ENCODE data around the gene ALDH1A1. TPM values are rescaled to one million over a fixed set of nuclear protein-coding genes. Genes with fewer than 3 reads are reported as not detected.
A peak's percentile ranks its signal among the peaks of the same experiment; 100 is the strongest.

The ALDH1A1 gene
- total and polyA plus RNA-seq, 3 donors from 2014 or later, result 307 to 474 (median 337) TPM

DNA sequence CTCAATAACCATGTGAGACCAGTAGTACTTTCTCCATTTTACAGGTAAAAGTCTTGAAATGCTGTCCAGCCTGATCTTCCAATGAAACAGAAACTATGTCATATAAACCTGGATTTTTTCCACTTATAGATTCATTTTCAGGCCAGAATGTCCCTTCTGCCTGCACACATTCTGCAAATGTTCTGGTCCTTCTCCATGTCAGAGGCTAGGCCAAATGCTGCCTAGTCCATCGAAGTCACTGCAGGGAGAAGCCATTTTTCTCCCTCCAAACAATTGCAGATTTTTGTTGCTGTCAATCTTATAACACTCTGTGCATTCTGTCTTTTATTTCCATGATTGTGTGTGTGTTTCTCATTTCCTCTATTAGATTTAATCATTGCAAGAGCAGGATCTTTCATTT lies 59.4 kb downstream of the ALDH1A1 start:
- intact Hi-C loops (cut with DNase I; ENCODE audit: low total_unique reads), result no loop called here
- no peak for DNase-seq
- H3K4me3 ChIP-seq, result no peak overlapping the region
- WGBS, 2 donors, result 88 to 90% methylated on average over 1 of the region's 1 CpG
- H3K36me3 ChIP-seq (ENCODE audit: low read depth, missing control alignments), result no peaks in the 10 kb centered on the region
- H3K27ac ChIP-seq, result no peak overlapping the region
- TF ChIP-seq, protein P1, sequence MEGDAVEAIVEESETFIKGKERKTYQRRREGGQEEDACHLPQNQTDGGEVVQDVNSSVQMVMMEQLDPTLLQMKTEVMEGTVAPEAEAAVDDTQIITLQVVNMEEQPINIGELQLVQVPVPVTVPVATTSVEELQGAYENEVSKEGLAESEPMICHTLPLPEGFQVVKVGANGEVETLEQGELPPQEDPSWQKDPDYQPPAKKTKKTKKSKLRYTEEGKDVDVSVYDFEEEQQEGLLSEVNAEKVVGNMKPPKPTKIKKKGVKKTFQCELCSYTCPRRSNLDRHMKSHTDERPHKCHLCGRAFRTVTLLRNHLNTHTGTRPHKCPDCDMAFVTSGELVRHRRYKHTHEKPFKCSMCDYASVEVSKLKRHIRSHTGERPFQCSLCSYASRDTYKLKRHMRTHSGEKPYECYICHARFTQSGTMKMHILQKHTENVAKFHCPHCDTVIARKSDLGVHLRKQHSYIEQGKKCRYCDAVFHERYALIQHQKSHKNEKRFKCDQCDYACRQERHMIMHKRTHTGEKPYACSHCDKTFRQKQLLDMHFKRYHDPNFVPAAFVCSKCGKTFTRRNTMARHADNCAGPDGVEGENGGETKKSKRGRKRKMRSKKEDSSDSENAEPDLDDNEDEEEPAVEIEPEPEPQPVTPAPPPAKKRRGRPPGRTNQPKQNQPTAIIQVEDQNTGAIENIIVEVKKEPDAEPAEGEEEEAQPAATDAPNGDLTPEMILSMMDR (IDR thresholded peaks at IDR 0.05), result no peak
- TF ChIP-seq POLR2A (IDR thresholded peaks at IDR 0.05), result no peak
- no peaks in the 10 kb centered on the region for H3K4me1 ChIP-seq
- H3K9me3 ChIP-seq, result no peaks in the 10 kb centered on the region
- no peaks in the 10 kb centered on the region for H3K27me3 ChIP-seq

DNA sequence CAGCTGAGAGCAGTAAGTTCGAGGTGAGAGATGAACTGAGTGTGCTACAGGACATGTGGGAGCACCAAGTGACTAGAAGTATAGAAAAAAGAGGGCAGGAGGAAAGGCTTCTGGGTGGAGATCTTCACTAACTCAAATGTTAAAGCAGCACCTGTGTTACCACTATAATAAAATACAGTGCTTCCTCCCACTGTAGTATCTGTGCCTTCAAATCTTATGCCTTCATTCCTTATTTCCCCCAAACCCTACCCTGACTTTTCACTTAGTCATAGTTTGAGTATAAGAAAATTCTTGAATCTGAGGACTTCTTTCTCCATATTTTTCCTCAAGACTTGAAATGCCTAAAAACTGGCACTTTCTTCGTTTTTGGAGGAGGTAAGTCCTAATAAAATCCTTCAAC lies 61.8 kb downstream of the ALDH1A1 start:
- Histone ChIP-seq H3K27me3 (no peaks in the 10 kb centered on the region), H3K36me3 (ENCODE audit: low read depth, missing control alignments) (no peaks in the 10 kb centered on the region), H3K4me3 (no peak overlapping the region), H3K9me3 (no peaks in the 10 kb centered on the region), H3K27ac (peak overlapping the region; percentile 20 to 45), H3K4me1 (no peaks in the 10 kb centered on the region)
- 67 to 69% methylated on average over 2 of the region's 2 CpGs for WGBS, 2 donors
- intact Hi-C loops (cut with DNase I; ENCODE audit: low total_unique reads), result no loop called here
- DNase-seq, result no peak
- TF ChIP-seq, protein P1 (IDR thresholded peaks at IDR 0.05), result no peak
- no peak for TF ChIP-seq POLR2A (IDR thresholded peaks at IDR 0.05)

DNA sequence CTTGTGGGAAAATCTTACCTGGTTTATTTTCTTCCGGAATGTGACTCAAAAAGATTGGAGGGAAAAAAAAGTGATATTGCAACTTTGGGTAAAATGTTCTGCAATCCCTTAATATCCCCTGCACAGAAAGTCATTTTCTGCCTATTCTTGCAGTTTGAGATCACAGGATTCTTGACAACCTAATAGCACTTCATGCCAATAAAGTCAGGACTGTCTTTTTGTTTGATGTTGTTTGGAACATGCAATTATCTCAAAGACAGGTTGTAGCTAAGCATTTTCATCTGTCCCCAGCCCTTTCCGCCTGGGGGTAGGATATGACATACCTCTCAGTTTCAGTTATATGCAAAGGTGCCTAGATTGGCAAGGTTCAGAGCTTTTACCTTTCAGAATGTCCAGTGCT lies 63.9 kb downstream of the ALDH1A1 start:
- intact Hi-C loops (cut with DNase I; ENCODE audit: low total_unique reads), result no loop called here
- Histone ChIP-seq H3K27me3 (no peaks in the 10 kb centered on the region), H3K4me1 (no peaks in the 10 kb centered on the region), H3K36me3 (ENCODE audit: low read depth, missing control alignments) (no peaks in the 10 kb centered on the region), H3K4me3 (no peak overlapping the region), H3K27ac (no peak overlapping the region), H3K9me3 (no peaks in the 10 kb centered on the region)
- DNase-seq, result no peak
- no peak for TF ChIP-seq POLR2A (IDR thresholded peaks at IDR 0.05)
- TF ChIP-seq, protein P1 (IDR thresholded peaks at IDR 0.05), result no peak
- WGBS, 2 donors, result 91 to 94% methylated on average over 2 of the region's 2 CpGs

DNA sequence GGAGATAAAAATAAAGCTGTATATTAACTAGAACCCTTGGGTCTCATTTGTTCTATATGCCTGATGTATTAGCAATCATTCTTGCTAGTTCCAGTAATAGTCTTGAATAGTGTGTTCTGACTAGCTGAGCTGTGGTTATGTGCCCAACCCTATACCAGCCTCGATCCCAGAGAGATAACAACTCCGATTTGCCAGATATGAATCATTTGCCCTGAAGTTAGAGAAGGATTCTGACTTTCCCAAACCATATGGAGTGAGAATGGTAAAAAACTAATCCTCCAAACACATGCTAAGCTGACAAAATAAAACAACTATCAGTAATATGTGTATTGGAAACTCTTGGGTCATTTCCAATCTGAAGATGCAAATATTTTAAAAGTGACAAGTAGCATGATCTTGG lies 64.8 kb downstream of the ALDH1A1 start:
- DNase-seq, result no peak
- 91 to 92% methylated on average over 2 of the region's 2 CpGs for WGBS, 2 donors
- no peak overlapping the region for H3K4me3 ChIP-seq
- intact Hi-C loops (cut with DNase I; ENCODE audit: low total_unique reads), result no loop called here
- H3K27me3 ChIP-seq, result no peaks in the 10 kb centered on the region
- no peaks in the 10 kb centered on the region for H3K9me3 ChIP-seq
- TF ChIP-seq, protein P1 (IDR thresholded peaks at IDR 0.05), result no peak
- TF ChIP-seq POLR2A (IDR thresholded peaks at IDR 0.05), result no peak
- H3K36me3 ChIP-seq (ENCODE audit: low read depth, missing control alignments), result no peaks in the 10 kb centered on the region
- no peak overlapping the region for H3K27ac ChIP-seq
- no peaks in the 10 kb centered on the region for H3K4me1 ChIP-seq

DNA sequence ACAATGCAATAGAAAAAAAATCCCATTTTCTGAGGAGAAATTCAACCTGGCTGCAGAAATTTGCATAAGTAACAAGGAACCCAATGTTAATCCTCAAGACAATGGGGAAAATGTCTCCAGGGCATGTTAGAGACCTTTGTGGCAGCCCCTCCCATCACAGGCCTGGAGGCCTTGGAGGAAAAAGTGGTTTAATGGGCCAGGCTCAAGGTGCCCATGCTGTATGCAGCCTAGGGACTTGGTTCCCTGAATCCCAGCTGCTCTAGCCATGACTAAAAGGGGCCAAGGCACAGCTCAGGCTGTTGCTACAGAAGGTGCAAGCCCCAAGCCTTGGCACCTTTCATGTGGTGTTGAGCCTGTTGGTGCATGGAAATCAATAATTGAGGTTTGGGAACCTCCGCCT lies 66.5 kb downstream of the ALDH1A1 start:
- Histone ChIP-seq H3K27ac (no peak overlapping the region), H3K36me3 (ENCODE audit: low read depth, missing control alignments) (no peaks in the 10 kb centered on the region), H3K9me3 (no peaks in the 10 kb centered on the region), H3K4me1 (peaks cover 8% of the 10 kb centered on the region), H3K27me3 (no peaks in the 10 kb centered on the region), H3K4me3 (no peak overlapping the region)
- 100% methylated on average over 1 of the region's 1 CpG; no CpG with 5 or more reads in 1 of the 2 donors for whole genome bisulfite sequencing, 2 donors
- TF ChIP-seq POLR2A (IDR thresholded peaks at IDR 0.05), result no peak
- TF ChIP-seq, protein P1 (IDR thresholded peaks at IDR 0.05), result no peak
- intact Hi-C loops (cut with DNase I; ENCODE audit: low total_unique reads), result no loop called here
- DNase-seq, result no peak
